PFSK-1 (cell line): ENCODE results near the gene CTSL.

ENCODE experiments used
- FOXP2 ChIP-seq: optimal IDR thresholded peaks from 2 replicates; pipeline ENCODE3; 2011; ENCODE audit warnings: borderline replicate concordance, control low read depth, inconsistent platforms; ENCODE audit not compliant: insufficient read depth; ENCODE audit errors: extremely low read length, extremely low read depth
- POLR2AphosphoS5 ChIP-seq: IDR thresholded peaks from 2 replicates; pipeline ENCODE4 v1.6.1; 2012; ENCODE audit warnings: low read depth, mild to moderate bottlenecking, control low read depth, low read length, moderate library complexity
- SIN3A ChIP-seq: IDR thresholded peaks from 2 replicates; pipeline ENCODE4 v1.6.1; 2012; ENCODE audit warnings: mild to moderate bottlenecking, low read length, moderate library complexity, borderline replicate concordance; ENCODE audit not compliant: insufficient read depth
- TAF1 ChIP-seq: IDR thresholded peaks from 2 replicates; pipeline ENCODE4 v1.6.1; 2012; ENCODE audit warnings: low read length, control low read depth, borderline replicate concordance; ENCODE audit not compliant: insufficient read depth
- TF ChIP-seq, protein P1 (sequence below), 2 experiments: IDR thresholded peaks; 2 replicates each; pipeline versions ENCODE4 v1.6.1 to v1.8.0; 2011 to 2012; ENCODE audit warnings: low read depth in 2 of 2, low read length in 2 of 2, control low read depth in 1 of 2, inconsistent platforms in 1 of 2, mild to moderate bottlenecking in 1 of 2, moderate library complexity in 1 of 2; ENCODE audit not compliant: insufficient read depth in 1 of 2

The CTSL gene

DNA sequence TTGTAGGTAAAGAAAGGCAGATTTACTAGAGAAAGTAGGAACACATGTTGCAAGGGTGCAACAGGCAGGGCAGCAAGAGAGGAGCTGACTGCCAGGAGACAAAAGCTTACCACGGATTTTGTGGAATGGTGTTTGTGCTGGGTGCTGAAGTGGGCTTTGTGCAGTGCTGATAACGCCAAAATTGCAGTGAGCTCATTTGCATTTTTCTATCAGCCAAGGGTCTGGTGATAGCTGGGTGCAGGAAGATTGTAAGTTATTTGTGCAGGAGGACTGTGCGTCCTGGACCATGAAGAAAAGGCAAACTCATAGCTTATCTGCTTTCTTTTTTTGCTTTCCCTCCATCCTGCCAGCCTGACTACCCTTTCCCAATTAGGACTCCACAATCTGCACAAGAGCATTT lies 13.6 kb downstream of the CTSL start:
- TF ChIP-seq, protein P1, sequence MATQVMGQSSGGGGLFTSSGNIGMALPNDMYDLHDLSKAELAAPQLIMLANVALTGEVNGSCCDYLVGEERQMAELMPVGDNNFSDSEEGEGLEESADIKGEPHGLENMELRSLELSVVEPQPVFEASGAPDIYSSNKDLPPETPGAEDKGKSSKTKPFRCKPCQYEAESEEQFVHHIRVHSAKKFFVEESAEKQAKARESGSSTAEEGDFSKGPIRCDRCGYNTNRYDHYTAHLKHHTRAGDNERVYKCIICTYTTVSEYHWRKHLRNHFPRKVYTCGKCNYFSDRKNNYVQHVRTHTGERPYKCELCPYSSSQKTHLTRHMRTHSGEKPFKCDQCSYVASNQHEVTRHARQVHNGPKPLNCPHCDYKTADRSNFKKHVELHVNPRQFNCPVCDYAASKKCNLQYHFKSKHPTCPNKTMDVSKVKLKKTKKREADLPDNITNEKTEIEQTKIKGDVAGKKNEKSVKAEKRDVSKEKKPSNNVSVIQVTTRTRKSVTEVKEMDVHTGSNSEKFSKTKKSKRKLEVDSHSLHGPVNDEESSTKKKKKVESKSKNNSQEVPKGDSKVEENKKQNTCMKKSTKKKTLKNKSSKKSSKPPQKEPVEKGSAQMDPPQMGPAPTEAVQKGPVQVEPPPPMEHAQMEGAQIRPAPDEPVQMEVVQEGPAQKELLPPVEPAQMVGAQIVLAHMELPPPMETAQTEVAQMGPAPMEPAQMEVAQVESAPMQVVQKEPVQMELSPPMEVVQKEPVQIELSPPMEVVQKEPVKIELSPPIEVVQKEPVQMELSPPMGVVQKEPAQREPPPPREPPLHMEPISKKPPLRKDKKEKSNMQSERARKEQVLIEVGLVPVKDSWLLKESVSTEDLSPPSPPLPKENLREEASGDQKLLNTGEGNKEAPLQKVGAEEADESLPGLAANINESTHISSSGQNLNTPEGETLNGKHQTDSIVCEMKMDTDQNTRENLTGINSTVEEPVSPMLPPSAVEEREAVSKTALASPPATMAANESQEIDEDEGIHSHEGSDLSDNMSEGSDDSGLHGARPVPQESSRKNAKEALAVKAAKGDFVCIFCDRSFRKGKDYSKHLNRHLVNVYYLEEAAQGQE (IDR thresholded peaks at IDR 0.05; ENCODE audit: insufficient read depth in 1 of 2, low read depth in 2 of 2, low read length in 2 of 2), result no peak
- no peak for TF ChIP-seq TAF1
- TF ChIP-seq POLR2AphosphoS5, result no peak
- TF ChIP-seq SIN3A, result no peak

DNA sequence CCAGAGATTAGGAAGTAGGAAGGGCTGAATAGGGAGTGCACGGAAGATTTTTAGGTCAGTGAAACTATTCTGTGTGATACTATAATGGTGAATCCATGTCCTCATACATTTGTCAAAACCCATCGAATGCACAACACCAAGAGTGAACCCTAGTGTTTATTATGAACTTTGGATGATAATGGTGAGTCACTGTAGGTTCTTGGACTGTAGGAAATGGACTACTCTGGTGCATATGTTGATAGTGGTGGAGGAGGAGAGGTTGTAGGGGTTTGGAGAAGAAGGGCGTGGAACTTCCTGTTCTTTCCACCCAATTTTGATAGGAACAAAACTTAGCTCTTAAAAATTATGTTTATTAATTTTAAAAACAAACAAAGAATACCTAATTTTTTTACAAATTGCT lies 14.3 kb downstream of the CTSL start:
- TF ChIP-seq, protein P1 (IDR thresholded peaks at IDR 0.05; ENCODE audit: insufficient read depth in 1 of 2, low read depth in 2 of 2, low read length in 2 of 2), result no peak
- TF ChIP-seq FOXP2 (no peak), POLR2AphosphoS5 (no peak), TAF1 (no peak), SIN3A (no peak)

DNA sequence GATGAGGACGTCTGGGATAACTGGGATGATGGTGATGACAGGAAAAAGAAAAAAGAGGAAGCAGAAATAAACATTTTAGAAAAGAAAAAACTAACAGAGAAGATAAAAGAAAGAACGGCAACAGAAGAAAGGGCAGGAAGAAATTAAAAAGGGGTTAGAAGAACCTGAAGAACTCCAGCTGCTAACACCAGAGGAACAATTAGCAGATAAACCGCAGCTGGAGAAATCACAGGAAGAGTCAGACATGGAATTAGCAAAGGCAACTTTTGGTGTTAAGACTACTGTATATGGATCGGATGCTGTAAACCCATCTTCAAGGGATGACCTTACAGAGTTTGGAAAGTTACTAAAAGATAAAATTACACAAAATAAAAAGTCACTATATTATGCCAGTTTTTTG lies 15.4 kb downstream of the CTSL start:
- TF ChIP-seq FOXP2 (no peak), SIN3A (no peak), POLR2AphosphoS5 (no peak), TAF1 (no peak)
- TF ChIP-seq, protein P1 (IDR thresholded peaks at IDR 0.05; ENCODE audit: insufficient read depth in 1 of 2, low read depth in 2 of 2, low read length in 2 of 2), result no peak

DNA sequence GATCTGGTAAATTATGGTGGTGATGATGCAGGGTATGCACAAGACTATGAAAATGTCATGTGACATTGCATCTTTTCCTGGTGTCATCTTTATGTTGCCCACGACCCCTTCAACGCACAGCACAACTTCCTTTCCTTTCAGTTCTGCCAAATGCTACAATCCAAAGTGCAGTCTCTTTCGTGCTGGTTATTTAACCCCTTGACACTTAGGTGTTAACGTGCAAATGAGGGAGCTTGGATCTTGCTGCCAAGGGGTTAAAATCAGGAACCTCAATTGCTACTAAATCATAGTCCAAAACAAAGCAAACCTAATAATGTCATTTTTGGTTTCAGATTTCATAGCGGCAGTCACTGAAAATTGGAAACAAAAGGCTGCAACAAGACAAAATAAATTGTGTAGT lies 16.0 kb downstream of the CTSL start:
- TF ChIP-seq FOXP2 (no peak), SIN3A (no peak), TAF1 (no peak), POLR2AphosphoS5 (no peak)
- TF ChIP-seq, protein P1 (IDR thresholded peaks at IDR 0.05; ENCODE audit: insufficient read depth in 1 of 2, low read depth in 2 of 2, low read length in 2 of 2), result no peak

DNA sequence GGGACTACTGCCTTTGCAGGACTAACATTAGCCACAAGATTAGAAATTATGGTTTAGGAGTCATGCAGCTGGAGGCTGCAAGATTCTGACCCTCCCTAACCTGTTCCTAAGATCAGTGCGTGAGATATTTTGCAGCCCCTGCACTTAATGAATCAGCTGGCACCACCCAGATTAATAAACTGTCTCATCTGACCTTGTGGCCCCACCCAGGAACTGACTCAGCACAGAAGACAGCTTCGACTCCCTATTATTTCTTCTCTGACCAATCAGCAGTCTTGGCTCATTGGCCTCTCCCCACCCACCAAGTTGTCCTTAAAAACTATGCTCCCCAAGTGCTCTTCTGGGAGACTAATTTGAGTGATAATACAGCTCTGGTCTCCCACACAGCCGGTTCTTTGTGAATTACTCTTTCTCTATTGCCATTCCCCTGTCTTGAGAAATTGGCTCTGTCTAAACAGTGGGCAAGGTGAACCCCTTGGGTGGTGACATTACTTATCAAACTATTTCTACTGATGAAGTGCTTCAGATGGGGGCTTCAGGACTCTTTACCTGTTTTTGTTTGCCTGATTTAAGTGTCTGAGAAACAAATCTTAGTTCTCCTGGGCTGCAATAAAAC lies 17.0 kb downstream of the CTSL start:
- TF ChIP-seq TAF1 (no peak), SIN3A (no peak), POLR2AphosphoS5 (no peak)
